GM21786 (cell line): ENCODE results near the gene TBC1D1.

Experiments used
- ATAC-seq: cut with Tn5 transposase; IDR thresholded peaks from one replicate; pipeline ENCODE4 v1.9.1; 2021; ENCODE audit not compliant: unreplicated experiment

TBC1D1 gene

GRCh38 chr4:38162240-38162784, 271.4 kb downstream of the TBC1D1 start:
- no peak for ATAC-seq

- no peak for ATAC-seq
These were observed 272.5 kb downstream of the TBC1D1 start for GRCh38 chr4:38163216-38164006.

- ATAC-seq = no peak
These were observed 273.5 kb downstream of the TBC1D1 start for GRCh38 chr4:38164346-38164745.

GRCh38 chr4:38166082-38166481, 275.2 kb downstream of the TBC1D1 start:
- ATAC-seq = no peak

GRCh38 chr4:38166768-38167167, 275.9 kb downstream of the TBC1D1 start:
- no peak for ATAC-seq

- no peak for ATAC-seq
These were observed 277.1 kb downstream of the TBC1D1 start for GRCh38 chr4:38167973-38168372.

GRCh38 chr4:38169524-38169923, 278.6 kb downstream of the TBC1D1 start:
- no peak for ATAC-seq

- no peak for ATAC-seq
These were observed 279.7 kb downstream of the TBC1D1 start for GRCh38 chr4:38170338-38171169.

GRCh38 chr4:38172078-38172477, 281.2 kb downstream of the TBC1D1 start:
- ATAC-seq = no peak

- no peak for ATAC-seq
These were observed 283.1 kb downstream of the TBC1D1 start for GRCh38 chr4:38173935-38174518.

- ATAC-seq = no peak
These were observed 283.9 kb downstream of the TBC1D1 start for GRCh38 chr4:38174801-38175200.

GRCh38 chr4:38176165-38176564, 285.3 kb downstream of the TBC1D1 start:
- no peak for ATAC-seq

GRCh38 chr4:38177035-38177546, 286.2 kb downstream of the TBC1D1 start:
- ATAC-seq = no peak

- no peak for ATAC-seq
These were observed 286.9 kb downstream of the TBC1D1 start for GRCh38 chr4:38177641-38178391.

GRCh38 chr4:38178392-38178995, 287.6 kb downstream of the TBC1D1 start:
- ATAC-seq = no peak

GRCh38 chr4:38179690-38180377, 288.9 kb downstream of the TBC1D1 start:
- ATAC-seq = no peak

- no peak for ATAC-seq
These were observed 289.6 kb downstream of the TBC1D1 start for GRCh38 chr4:38180456-38180855.

GRCh38 chr4:38181286-38181685, 290.4 kb downstream of the TBC1D1 start:
- ATAC-seq = no peak

GRCh38 chr4:38182334-38182998, 291.6 kb downstream of the TBC1D1 start:
- ATAC-seq = no peak
